GM19240 (cell line): Measurements from ENCODE around the gene DMAC2.
"Not testable (repeated sequence)": the region's sequence is repeated elsewhere in the genome, so short reads cannot be mapped to it uniquely, and the experiment has no call there.

Experiments
- DNase-seq: peaks from one replicate; pipeline ENCODE4 v3.0.0; 2011; ENCODE audit warnings: low spot score; ENCODE audit not compliant: insufficient read length

DMAC2 gene

GRCh38 chr19:41439441-41440222 lies at the start of gene DMAC2:
DMAC2 (minus strand) TSS chr19:41439912; CDS start chr19:41439899, 13 bp downstream.
- peak; percentile 96 for DNase-seq

- DNase-seq, result not testable (repeated sequence)
Observed at GRCh38 chr19:41486953-41487352, 47.2 kb upstream of the DMAC2 start.

- DNase-seq, result no peak
Observed at GRCh38 chr19:41484822-41485221, 45.1 kb upstream of the DMAC2 start.

DNA sequence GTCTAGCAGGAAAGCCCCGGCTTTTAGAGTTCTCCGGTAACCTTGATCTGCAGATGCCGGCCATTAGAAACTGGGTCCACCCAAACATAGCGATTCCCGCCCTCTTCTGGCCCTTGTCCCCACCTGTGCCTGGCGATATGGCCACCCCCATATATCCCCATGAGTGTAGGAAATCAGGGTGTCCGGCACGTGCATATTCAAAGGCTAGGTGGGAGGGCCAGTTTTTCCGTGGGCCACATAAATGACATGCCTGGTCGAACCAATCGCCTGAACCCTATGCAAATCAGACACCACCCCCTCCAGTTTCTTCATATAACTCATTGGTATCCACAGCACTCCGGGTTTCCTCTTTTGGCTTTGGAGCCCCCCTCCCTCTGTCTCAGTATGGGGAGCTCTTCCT lies 40.6 kb upstream of the DMAC2 start:
- DNase-seq, result no peak

DNA sequence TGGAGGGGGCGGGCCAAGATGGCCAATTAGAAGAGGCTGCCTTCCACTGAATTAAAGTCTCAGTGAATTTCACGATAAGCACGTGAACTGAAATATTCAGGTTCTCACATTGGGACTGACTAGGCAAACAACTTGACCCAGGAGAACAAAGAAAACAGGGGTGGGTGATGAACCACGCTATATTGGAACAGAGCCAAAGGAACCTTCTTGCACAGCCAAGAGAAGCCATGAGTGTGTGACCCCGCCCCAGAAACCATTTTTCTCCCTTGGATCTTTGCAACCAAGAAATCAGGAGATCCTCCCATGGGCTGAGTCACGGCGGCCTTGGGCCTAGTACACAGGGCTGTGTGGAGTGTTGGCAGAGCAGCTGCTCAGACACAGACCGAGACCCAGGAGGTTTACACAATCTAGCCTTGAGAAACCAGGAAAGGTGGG lies 40.1 kb upstream of the DMAC2 start:
- no peak for DNase-seq

DNA sequence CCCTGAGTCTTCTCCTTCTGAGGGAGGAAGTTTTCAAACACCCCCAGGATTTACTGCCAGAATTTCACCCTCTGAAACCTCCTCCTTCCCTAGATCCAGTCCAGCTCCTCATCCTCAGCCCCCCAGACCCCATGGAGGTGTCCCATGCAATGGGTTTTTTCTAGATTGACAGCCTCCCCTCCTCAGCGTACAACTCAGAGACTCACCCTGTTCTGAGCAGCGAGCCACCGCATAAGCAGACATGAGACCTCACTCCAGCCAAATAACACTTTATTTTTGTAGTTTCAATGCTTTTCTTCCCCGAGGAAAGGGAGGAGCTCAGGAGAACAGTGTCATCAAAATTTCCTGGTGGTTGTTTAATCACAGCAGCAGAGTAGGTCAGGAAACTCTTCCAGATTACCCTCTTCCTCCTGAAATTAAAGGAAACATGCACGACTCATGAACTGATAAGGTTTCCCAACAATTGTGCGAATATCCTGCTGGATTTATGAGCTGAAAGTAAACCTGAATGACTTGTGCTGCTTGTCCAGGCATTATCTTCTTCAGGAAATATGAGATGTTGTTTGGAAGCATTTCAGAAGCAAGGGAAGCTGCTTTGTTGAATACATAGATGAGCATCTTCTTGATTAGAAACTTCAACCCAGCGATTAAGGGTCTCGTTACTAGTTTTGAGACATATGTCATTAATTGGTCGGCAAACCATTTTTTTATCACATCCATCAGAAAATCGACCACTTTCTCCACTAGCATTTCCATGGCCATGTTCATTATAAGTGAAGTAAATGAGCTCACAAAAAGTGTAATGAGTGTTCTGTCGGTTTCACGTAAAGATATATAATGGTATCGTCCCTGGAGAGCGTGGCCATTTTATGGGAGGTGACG lies 39.4 kb upstream of the DMAC2 start:
- no peak for DNase-seq

- DNase-seq, result no peak
Observed at GRCh38 chr19:41478171-41478570, 38.5 kb upstream of the DMAC2 start.

DNA sequence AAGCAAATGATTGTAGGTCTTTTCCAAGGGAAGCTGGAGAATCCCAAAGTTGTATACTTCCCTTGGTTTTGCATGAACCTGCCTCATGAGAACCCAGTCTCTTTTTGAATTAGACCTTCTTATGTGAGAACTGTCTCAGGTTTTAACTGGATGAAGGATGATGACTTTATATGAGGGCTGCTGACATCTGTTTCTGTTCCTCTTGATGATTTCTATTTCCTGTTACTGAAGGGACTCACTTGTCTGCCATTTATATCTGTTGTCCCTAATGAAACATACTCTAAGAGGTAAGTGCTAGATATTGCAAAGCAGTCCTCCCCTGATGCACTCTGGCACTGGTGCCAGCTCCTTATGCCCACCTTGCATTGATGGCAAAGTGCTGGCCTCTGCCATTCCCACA lies 36.9 kb upstream of the DMAC2 start:
- DNase-seq, result no peak

GRCh38 chr19:41463257-41464256 lies 23.8 kb upstream of the DMAC2 start:
- DNase-seq, result not testable (repeated sequence)

- no peak for DNase-seq
Observed at GRCh38 chr19:41462497-41462896, 22.8 kb upstream of the DMAC2 start.

DNA sequence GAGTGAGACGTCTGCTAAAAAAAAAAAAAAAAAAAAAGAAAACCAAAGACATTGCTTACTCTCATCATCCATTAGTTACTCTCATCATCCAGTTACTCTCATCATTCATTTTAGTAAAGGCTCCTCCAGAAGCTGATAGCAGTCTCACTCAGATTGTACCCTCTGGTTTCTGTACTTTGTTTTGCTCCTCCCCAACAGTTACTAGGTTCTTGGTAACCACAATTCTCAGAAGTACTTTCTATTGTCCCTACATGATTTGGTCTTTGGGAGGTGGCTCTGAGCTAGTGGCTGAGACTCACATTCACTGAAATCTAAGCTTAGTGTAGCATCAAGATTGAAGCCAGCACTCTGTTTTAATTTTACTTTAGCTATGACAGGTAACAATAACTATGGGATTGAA lies 17.5 kb upstream of the DMAC2 start:
- peak; percentile 34 for DNase-seq

DNA sequence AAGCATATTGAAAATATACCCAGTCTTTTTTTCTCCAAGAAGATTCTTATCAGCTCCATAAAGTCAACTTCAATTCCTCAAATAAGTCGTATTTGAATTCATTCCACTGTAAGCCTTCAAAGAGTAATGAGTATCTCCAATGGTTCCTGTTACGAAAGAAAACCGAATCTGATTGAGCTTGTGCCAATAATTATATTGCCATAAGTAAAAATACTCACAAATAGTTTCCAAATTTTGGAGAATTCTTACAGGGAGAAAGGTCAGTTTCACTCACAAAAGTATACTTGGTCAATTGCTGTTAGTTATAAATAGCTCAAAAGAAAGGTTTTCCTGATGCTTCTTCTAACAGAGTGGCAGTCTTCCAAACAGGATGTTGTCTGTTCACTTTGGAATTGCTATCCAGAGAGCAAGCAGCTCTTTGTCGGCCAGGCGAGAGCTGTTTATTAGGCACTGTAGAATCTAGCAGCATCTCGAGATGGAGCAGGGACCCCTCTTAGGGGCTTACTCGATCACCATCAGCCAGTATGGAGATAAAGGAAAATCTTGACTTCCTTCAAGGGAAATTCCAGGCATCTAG lies 16.7 kb upstream of the DMAC2 start:
- DNase-seq, result no peak

GRCh38 chr19:41455936-41456335 lies 16.2 kb upstream of the DMAC2 start:
- no peak for DNase-seq

DNA sequence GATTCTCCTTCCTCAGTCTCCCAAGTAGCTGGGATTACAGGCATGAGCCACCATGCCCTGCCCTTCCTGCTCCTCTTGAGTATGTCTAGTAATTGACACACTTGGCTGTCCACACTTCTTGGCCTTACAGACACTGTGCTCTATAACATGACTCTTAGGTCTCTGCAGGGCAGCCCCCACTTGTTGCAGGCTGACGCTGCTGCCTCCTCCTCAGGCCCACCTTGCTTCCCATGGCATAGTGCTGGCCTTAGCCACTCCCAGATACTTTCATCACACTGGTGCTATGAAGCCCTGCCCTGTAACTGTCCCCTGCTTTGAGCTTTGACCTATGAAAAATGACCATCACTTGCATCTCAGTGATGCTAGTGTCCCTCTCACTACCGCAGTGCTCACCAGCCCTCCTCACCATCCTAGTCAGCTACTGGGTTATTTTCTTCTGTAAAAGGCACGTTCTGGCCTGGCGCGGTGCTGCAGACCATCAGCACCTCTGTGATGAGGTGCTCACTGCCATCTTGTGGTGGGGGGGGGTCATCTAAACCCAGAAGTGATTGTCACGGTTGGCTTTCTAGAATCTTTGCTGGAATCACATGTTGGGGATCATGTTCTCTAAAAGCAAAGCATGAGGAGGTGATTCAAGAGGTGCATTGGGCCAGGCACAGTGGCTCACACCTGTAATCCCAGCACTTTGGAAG lies 13.0 kb upstream of the DMAC2 start:
- no peak for DNase-seq

- DNase-seq, result no peak
Observed at GRCh38 chr19:41449865-41450178, 10.1 kb upstream of the DMAC2 start.

GRCh38 chr19:41449079-41449864 lies 9.6 kb upstream of the DMAC2 start:
- DNase-seq, result peak; percentile 67

- DNase-seq, result no peak
Observed at GRCh38 chr19:41447732-41448332, 8.1 kb upstream of the DMAC2 start.

GRCh38 chr19:41445575-41445974 lies 5.9 kb upstream of the DMAC2 start:
- no peak for DNase-seq

- no peak for DNase-seq
Observed at GRCh38 chr19:41443813-41444455, 4.2 kb upstream of the DMAC2 start.
